Measurements from ENCODE around the gene AKR1C1. TPM values are rescaled to one million over a fixed set of nuclear protein-coding genes. Genes with fewer than 3 reads are reported as not detected.

AKR1C1 gene
- total and polyA plus RNA-seq, 3 donors from 2014 or later, result 23.2 to 30.8 (median 26.3) TPM

GRCh38 chr10:4980793-4981192 lies 17.6 kb downstream of the AKR1C1 start:
- no peak for DNase-seq
- H3K27ac ChIP-seq, result peak overlapping the region in 1 of 2 donors; percentile 85
- H3K9me3 ChIP-seq, result no peaks in the 10 kb centered on the region
- H3K4me3 ChIP-seq, result no peak overlapping the region
- 87 to 88% methylated on average over 2 of the region's 2 CpGs for WGBS, 2 donors
- peaks cover 24% of the 10 kb centered on the region for H3K4me1 ChIP-seq
- no peaks in the 10 kb centered on the region for H3K36me3 ChIP-seq (ENCODE audit: low read depth, missing control alignments)
- intact Hi-C loops (cut with DNase I; ENCODE audit: low total_unique reads), result loop anchor here (10.0 kb wide), 1 partner anchor 136 kb away; no protein-coding TSS in a partner anchor
- no peak for TF ChIP-seq POLR2A (IDR thresholded peaks at IDR 0.05)
- TF ChIP-seq, protein P1, sequence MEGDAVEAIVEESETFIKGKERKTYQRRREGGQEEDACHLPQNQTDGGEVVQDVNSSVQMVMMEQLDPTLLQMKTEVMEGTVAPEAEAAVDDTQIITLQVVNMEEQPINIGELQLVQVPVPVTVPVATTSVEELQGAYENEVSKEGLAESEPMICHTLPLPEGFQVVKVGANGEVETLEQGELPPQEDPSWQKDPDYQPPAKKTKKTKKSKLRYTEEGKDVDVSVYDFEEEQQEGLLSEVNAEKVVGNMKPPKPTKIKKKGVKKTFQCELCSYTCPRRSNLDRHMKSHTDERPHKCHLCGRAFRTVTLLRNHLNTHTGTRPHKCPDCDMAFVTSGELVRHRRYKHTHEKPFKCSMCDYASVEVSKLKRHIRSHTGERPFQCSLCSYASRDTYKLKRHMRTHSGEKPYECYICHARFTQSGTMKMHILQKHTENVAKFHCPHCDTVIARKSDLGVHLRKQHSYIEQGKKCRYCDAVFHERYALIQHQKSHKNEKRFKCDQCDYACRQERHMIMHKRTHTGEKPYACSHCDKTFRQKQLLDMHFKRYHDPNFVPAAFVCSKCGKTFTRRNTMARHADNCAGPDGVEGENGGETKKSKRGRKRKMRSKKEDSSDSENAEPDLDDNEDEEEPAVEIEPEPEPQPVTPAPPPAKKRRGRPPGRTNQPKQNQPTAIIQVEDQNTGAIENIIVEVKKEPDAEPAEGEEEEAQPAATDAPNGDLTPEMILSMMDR (IDR thresholded peaks at IDR 0.05), result no peak
- no peaks in the 10 kb centered on the region for H3K27me3 ChIP-seq

DNA sequence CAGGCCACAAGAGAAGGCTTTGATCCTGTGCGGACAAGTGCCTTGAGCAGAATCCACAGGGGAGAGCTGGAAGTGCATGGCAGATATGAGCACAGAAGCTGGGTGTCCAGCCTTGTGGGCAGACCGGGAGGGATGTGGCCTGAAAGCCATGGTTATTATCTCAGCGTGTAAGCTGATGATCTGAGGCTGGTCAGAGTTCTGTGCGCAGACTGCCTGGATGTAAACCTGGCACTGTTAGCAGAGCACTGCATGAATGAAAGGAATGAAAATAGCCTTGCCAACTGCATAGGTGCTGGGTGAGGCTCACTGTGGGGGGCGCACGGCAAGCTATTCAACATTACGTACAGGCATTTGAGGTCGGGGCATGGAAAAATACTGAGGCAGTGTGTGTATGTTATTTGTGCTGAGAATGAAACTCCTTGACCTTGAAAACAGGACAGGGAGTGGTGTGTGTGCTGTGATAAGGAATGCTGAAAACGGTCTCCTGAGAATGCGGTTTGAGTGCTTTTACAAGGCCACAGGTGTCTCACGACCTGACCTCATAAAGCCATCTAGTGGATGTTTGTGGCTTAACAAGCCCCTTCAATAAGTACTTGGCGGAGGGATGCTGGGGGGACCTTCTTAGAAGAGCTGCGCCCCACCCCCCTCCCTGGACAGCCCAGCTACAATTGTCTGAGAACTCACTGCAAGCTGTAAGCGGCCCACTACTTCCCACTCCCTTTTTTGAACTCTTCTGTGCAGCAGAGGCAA lies 18.7 kb downstream of the AKR1C1 start:
- H3K27me3 ChIP-seq, result no peaks in the 10 kb centered on the region
- TF ChIP-seq, protein P1 (IDR thresholded peaks at IDR 0.05), result peak in 2 of 3 experiments; percentile 56 to 65
- TF ChIP-seq POLR2A (IDR thresholded peaks at IDR 0.05), result no peak
- H3K9me3 ChIP-seq, result no peaks in the 10 kb centered on the region
- peaks cover 24% of the 10 kb centered on the region for H3K4me1 ChIP-seq
- H3K4me3 ChIP-seq, result no peak overlapping the region
- 20 to 35% methylated on average over 11 to 14 of the region's 14 CpGs for WGBS, 2 donors
- intact Hi-C loops (cut with DNase I; ENCODE audit: low total_unique reads), result loop anchor here (10.0 kb wide), 1 partner anchor 137 kb away; no protein-coding TSS in a partner anchor
- H3K27ac ChIP-seq, result peak overlapping the region; percentile 74 to 85
- peak; percentile 77 for DNase-seq
- H3K36me3 ChIP-seq (ENCODE audit: low read depth, missing control alignments), result no peaks in the 10 kb centered on the region

GRCh38 chr10:4982764-4983226 lies 19.6 kb downstream of the AKR1C1 start:
- no peaks in the 10 kb centered on the region for H3K27me3 ChIP-seq
- TF ChIP-seq, protein P1 (IDR thresholded peaks at IDR 0.05), result no peak
- no peak for TF ChIP-seq POLR2A (IDR thresholded peaks at IDR 0.05)
- intact Hi-C loops (cut with DNase I; ENCODE audit: low total_unique reads), result loop anchor here (10.0 kb wide), 1 partner anchor 138 kb away; no protein-coding TSS in a partner anchor
- H3K36me3 ChIP-seq (ENCODE audit: low read depth, missing control alignments), result no peaks in the 10 kb centered on the region
- no peak overlapping the region for H3K4me3 ChIP-seq
- DNase-seq, result peak; percentile 32
- peaks cover 24% of the 10 kb centered on the region for H3K4me1 ChIP-seq
- H3K9me3 ChIP-seq, result no peaks in the 10 kb centered on the region
- peak overlapping the region; percentile 58 to 59 for H3K27ac ChIP-seq
- 77% methylated on average over 9 of the region's 9 CpGs for WGBS, 2 donors

- DNase-seq, result no peak
- intact Hi-C loops (cut with DNase I; ENCODE audit: low total_unique reads), result loop anchor here (10.0 kb wide), 1 partner anchor 139 kb away; no protein-coding TSS in a partner anchor
- WGBS, 2 donors, result 96 to 99% methylated on average over 3 to 5 of the region's 5 CpGs
- H3K27ac ChIP-seq, result no peak overlapping the region
- H3K9me3 ChIP-seq, result no peaks in the 10 kb centered on the region
- no peaks in the 10 kb centered on the region for H3K36me3 ChIP-seq (ENCODE audit: low read depth, missing control alignments)
- TF ChIP-seq POLR2A (IDR thresholded peaks at IDR 0.05), result no peak
- TF ChIP-seq, protein P1 (IDR thresholded peaks at IDR 0.05), result no peak
- H3K27me3 ChIP-seq, result no peaks in the 10 kb centered on the region
- H3K4me1 ChIP-seq, result peaks cover 24% of the 10 kb centered on the region
- no peak overlapping the region for H3K4me3 ChIP-seq
Measured at GRCh38 chr10:4983615-4984216, 20.5 kb downstream of the AKR1C1 start.

Data from testis (tissue), 3 donors.